Fibroblast of skin of right biceps (primary cell): ENCODE measurements around the gene SPO11.
"Not testable (repeated sequence)": the region's sequence is repeated elsewhere in the genome, so short reads cannot be mapped to it uniquely, and the experiment has no call there.

ENCODE experiments used
- DNase-seq: peaks from one replicate; pipeline ENCODE4 v3.0.0-alpha.2; 2013

SPO11 gene

GRCh38 chr20:57347393-57347792, 17.8 kb downstream of the SPO11 start:
- no peak for DNase-seq

DNA sequence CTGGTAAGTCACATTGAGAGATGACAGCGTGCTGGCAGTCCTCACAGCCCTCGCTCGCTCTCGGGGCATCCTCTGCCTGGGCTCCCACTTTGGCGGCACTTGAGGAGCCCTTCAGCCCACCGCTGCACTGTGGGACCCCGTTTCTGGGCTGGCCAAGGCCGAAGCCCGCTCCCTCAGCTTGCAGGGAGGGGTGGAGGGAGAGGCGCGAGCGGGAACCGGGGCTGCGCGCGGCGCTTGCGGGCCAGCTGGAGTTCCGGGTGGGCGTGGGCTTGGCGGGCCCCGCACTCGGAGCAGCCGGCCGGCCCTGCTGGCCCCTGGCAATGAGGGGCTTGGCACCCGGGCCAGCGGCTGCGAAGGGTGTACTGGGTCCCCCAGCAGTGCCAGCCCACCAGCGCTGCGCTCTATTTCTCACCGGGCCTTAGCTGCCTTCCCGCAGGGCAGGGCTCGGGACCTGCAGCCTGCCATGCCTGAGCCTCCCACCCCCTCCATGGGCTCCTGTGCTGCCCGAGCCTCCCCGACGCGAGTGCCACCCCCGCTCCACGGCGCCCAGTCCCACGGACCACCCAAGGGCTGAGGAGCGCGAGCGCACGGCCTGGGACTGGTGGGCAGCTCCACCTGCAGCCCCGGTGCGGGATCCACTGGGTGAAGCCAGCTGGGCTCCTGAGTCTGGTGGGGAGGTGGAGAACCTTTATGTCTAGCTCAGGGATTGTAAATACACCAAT, 18.8 kb downstream of the SPO11 start:
- not testable (repeated sequence) for DNase-seq

GRCh38 chr20:57348922-57349574, 19.4 kb downstream of the SPO11 start:
- DNase-seq: not testable (repeated sequence)

GRCh38 chr20:57350081-57350710, 20.6 kb downstream of the SPO11 start:
- peak; percentile 7 for DNase-seq

DNA sequence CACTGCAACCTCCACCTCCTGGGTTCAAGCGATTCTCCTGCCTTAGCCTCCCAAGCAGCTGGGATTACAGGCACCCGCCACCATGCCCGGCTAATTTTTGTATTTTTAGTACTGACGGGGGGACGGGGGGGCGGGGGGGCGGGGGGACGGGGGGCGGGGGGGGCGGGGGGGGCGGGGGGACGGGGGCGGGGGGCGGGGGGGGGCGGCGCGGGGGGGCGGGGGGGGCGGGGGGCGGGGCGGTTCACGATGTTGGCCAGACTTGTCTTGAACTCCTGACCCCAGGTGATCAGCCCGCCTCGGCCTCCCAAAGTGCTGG, 21.1 kb downstream of the SPO11 start:
- DNase-seq: not testable (repeated sequence)

GRCh38 chr20:57351042-57351783, 21.6 kb downstream of the SPO11 start, which contains the start of gene RAE1:
Gene RAE1 (plus strand): TSS chr20:57351255. CDS start chr20:57354039, 2,784 bp downstream.
- DNase-seq: peak; percentile 91

DNA sequence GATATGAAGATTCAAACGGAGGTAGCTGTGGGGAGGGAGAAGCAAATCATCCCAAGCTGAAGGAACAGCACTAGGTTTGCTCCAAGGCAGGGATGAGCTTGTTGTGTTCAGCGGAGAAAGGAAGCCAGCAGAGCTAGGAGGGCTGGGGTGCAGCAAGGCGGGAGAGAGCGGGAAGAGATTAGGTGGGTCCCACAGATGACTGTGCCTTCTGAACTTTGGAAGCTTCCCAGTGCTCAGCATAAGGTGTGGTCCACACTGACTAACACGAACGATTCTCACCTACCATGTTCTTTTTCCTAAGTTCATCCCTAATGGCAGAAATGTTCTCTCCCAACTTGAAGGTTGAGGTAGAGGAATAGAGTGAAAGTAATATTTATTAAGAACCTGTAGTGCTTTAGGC, 22.7 kb downstream of the SPO11 start:
- DNase-seq: no peak

- DNase-seq: no peak
Observed at GRCh38 chr20:57353351-57353750, 23.7 kb downstream of the SPO11 start.

DNA sequence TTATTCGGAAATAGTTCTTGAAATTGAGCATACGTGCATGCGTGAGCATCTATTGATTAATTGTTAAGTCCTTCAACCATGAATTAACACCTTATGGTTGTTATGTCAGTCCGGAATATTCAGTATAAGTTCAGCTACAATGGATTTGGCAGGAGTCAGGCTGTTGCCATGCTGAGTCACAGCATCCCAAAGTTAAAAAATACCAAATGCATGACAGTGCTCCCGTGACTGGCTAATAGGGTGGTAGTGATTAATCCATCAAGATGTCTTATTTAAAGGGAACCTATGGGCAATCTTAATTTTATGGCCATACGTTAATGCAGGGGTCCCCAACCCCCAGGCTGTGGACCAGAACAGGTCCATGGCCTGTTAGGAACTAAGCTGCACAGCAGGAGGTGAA, 31.9 kb downstream of the SPO11 start:
- peak; percentile 89 for DNase-seq

DNA sequence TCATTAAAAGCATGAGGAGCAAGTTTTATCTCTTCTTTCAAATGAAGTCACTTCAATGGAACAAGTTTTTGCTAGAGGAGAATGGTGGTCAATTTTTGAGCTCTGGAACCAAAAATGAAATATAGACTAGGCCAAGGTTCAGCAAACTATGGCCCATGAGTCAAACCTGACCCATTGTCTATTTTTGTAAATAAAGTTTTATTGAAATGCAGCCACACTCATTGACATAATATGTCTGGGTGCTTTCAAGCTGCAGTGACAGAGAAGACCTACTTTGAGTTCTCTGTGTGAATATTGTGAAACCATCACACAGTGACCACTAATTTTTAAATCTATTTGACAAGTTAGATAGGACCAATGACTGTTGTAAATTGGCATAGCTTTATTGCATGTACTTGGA, 34.8 kb downstream of the SPO11 start:
- no peak for DNase-seq

- no peak for DNase-seq
Observed at GRCh38 chr20:57369596-57369995, 40.0 kb downstream of the SPO11 start.

DNA sequence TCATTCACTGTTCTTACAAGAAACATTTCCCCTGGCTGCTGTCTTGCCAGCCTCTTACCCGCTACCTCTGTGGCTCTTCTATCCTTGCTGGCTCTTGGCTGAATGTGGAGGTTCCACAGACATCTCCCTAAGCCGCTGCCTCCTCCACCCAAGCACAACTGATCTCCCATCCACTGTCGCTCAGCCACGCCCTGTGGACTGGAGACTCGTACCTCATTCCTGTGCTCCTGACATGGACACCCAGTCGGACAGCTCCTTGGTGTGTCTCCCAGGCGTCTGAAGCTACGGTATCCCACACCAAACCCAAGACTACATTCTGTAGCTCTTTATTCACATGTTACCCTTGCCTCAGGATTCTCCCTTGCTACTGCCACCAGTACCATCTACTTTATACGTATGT, 40.7 kb downstream of the SPO11 start:
- DNase-seq: no peak

DNA sequence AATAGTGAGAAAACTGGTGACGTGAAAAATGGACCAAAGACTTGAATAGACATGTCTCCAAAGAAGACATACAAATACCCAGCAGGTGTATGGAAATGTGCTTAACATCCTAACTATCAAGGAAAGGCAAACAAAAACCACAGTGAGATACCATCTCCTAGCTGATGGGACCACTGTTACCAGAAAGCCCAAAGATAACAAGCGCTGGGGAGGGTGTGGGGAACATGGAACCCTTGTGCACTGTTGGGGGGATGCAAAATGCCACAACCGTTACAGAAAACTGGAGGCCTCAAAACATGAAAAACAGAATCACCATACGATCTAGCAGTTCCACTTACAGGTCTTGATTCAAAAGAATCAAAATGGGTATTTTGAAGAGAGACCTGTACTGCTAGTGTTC, 41.8 kb downstream of the SPO11 start:
- DNase-seq: no peak

DNA sequence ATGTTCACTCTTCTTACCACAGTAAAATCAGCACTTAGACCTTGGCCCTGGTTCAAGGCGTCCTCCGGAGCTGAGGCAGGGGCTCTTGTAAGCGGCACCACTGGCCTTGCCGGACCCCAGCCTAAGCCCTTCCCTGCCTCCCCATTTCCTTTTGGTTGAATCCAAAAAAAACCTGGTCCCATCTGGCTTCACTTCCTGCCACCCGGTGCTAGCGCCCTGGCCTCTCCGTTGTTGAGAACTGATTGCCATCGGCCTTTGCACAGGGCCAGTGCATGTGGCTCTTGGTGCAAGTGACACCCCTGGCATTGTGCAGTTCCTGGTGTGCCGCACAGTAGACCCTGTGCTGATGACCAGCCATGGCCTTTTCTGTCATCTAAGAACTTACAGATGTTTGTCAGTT, 42.6 kb downstream of the SPO11 start:
- no peak for DNase-seq

DNA sequence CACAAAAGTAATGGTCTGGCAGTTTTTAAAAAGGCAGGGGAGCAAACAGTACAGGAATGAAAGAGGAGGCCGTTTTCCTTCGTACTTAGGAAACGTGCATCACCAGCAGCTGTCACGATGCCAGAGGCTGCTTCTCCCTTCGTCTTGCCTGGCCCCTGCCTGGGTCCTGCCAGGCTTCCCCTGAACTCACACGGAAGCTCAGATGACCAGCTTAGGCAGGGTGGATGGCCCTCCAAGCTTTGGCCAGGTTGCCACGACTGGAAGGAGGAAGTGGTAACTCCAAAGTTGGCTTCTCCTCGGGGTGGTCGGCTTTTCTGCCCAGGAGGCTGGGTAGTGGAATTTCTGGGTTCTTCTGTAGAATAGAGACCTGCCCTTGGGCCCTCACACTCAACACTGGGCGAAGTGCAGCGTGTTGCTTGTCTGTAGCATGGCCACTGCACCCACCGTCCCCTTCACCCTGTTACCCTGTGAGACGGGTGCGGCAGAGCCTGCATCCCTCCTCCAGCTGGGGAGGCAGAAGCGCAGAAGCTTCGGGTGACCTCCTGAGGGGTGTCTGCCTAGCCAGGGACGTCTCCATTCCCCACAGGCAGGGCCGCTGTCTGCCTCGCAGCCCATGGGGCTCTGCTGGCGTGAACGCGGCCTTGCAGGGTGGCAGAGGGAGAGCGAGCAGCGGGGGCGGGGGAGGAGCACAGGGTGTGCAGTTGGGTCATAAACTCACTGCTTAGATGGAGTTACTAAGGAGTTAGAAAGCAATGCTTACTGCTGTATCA, 43.2 kb downstream of the SPO11 start:
- DNase-seq: no peak

DNA sequence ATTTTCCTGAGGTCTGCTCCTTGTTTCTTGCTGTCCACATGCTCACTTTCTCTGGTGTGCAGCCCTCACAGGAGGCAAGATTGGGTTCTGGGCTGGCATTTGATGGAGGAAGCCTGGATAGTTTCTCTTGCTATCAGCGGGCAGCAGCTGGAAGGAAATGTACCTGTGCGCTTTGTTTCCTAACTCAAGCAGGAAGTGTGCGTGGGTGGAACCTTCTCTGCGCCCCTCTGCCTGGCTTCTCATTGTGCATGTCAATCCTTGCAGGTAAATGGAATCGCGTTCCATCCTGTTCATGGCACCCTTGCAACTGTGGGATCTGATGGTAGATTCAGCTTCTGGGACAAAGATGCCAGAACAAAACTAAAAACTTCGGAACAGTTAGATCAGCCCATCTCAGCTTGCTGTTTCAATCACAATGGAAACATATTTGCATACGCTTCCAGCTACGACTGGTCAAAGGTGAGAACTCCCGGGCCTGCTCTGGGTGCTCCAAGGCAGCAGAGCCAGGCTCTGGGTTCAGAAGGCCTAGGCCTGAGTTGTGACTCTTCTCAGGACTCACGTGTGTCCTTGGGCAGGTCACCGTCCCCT, 44.8 kb downstream of the SPO11 start:
- DNase-seq: no peak

GRCh38 chr20:57374931-57375651, 45.5 kb downstream of the SPO11 start:
- DNase-seq: no peak

GRCh38 chr20:57375652-57376230, 46.1 kb downstream of the SPO11 start:
- DNase-seq: no peak

GRCh38 chr20:57377350-57377749, 47.7 kb downstream of the SPO11 start:
- DNase-seq: no peak

GRCh38 chr20:57378107-57378506, 48.5 kb downstream of the SPO11 start:
- no peak for DNase-seq

GRCh38 chr20:57378646-57379262, 49.2 kb downstream of the SPO11 start:
- DNase-seq: no peak
